H1 (cell line): ENCODE measurements around the gene TXK. TPM values are rescaled to one million over a fixed set of nuclear protein-coding genes. Genes with fewer than 3 reads are reported as not detected.

Source experiments
- CTCF ChIA-PET: fragments of 300-600 bp; sonication (Branson Sonifier 250); formaldehyde crosslinking; loops from one replicate; lab custom pipeline; 2021; ENCODE audit not compliant: partially characterized antibody; lab: Charles Lee
- POLR2A ChIA-PET: fragments of 300-600 bp; sonication (Branson Sonifier 250); formaldehyde crosslinking; loops from one replicate; lab custom pipeline; 2021; ENCODE audit warnings: inconsistent platforms; ENCODE audit not compliant: partially characterized antibody; lab: Charles Lee
- DNase-seq, 2 experiments: peaks; one replicate each; pipeline versions ENCODE4 v3.0.0 to v3.0.0-alpha.2; 2010 to 2022; ENCODE audit warnings: low spot score in 2 of 2, low read depth in 1 of 2, mixed read lengths in 1 of 2
- FAIRE-seq: peaks from 2 replicates; lab custom pipeline; 2011; peaks lifted over from hg19 to GRCh38; lab: Jason Lieb, UNC
- H2AFZ ChIP-seq: 2 replicates; pipeline ENCODE4 v1.8.1; 2012; ENCODE audit warnings: low read length, inconsistent platforms
- H2AK5ac ChIP-seq: 2 replicates; pipeline ENCODE4 v1.6.1; 2013; ENCODE audit warnings: low read depth, low read length
- H2BK120ac ChIP-seq: replicated peaks from 2 replicates; pipeline ENCODE3; 2013; ENCODE audit warnings: low read depth, low read length, inconsistent platforms
- H2BK12ac ChIP-seq: 2 replicates; pipeline ENCODE4 v1.6.1; 2013; ENCODE audit warnings: low read depth, low read length
- H2BK15ac ChIP-seq: 2 replicates; pipeline ENCODE4 v1.6.1; 2013; ENCODE audit warnings: low read length
- H2BK20ac ChIP-seq: 2 replicates; pipeline ENCODE4 v1.6.1; 2013; ENCODE audit warnings: low read length
- H2BK5ac ChIP-seq: 2 replicates; pipeline ENCODE4 v1.6.1; 2013; ENCODE audit warnings: low read depth, low read length
- H3K14ac ChIP-seq: 2 replicates; pipeline ENCODE4 v1.6.1; 2013; ENCODE audit warnings: inconsistent platforms; ENCODE audit not compliant: insufficient read length
- H3K18ac ChIP-seq: 2 replicates; pipeline ENCODE4 v1.6.1; 2013; ENCODE audit warnings: low read length; ENCODE audit errors: extremely low read depth
- H3K23ac ChIP-seq: 2 replicates; pipeline ENCODE4 v1.6.1; 2013; ENCODE audit warnings: inconsistent platforms; ENCODE audit not compliant: insufficient read length
- H3K23me2 ChIP-seq: 2 replicates; pipeline ENCODE4 v1.6.1; 2013; ENCODE audit warnings: low read depth, low read length
- H3K27ac ChIP-seq: 2 replicates; pipeline ENCODE4 v1.6.1; 2011; ENCODE audit warnings: low read depth, low read length, inconsistent platforms
- H3K27me3 ChIP-seq, 4 experiments: replicated peaks in 1 of 4; 1 replicate in 1 of 4; 2 replicates in 3 of 4; pipeline versions ENCODE4 v1.6.1 to v1.8.1; 2011 to 2013; ENCODE audit warnings: low read length in 3 of 4, mild to moderate bottlenecking in 3 of 4, inconsistent platforms in 2 of 4, mixed read lengths in 2 of 4, moderate library complexity in 1 of 4; ENCODE audit not compliant: control insufficient read depth in 3 of 4, insufficient read depth in 3 of 4; ENCODE audit errors: extremely low read depth in 1 of 4
- H3K36me3 ChIP-seq, 4 experiments: 2 replicates each; pipeline versions ENCODE4 v1.6.1 to v1.8.1; 2011 to 2013; ENCODE audit warnings: mild to moderate bottlenecking in 4 of 4, low read length in 3 of 4, moderate library complexity in 2 of 4, control low read depth in 1 of 4, inconsistent platforms in 1 of 4; ENCODE audit not compliant: insufficient read depth in 4 of 4, control insufficient read depth in 2 of 4
- H3K4ac ChIP-seq: replicated peaks from 2 replicates; pipeline ENCODE3; 2013; ENCODE audit warnings: low read length, low read depth, mixed read lengths, inconsistent platforms; ENCODE audit not compliant: insufficient read length
- H3K4me1 ChIP-seq, 4 experiments: replicated peaks in 1 of 4; 1 replicate in 1 of 4; 2 replicates in 3 of 4; pipeline versions ENCODE4 v1.6.1 to v1.8.1; 2011 to 2013; ENCODE audit warnings: low read length in 3 of 4, inconsistent platforms in 2 of 4, mixed read lengths in 1 of 4; ENCODE audit not compliant: insufficient read depth in 4 of 4, control insufficient read depth in 3 of 4
- H3K4me2 ChIP-seq, 2 experiments: 2 replicates each; pipeline versions ENCODE4 v1.6.1 to v1.8.1; 2011 to 2013; ENCODE audit warnings: low read depth in 2 of 2, low read length in 2 of 2, control low read depth in 1 of 2, inconsistent platforms in 1 of 2, mild to moderate bottlenecking in 1 of 2; ENCODE audit not compliant: insufficient read depth in 1 of 2
- H3K4me3 ChIP-seq, 4 experiments: fragments of 200-600, 300-600 bp in 1 of 4; sonication (generic), shearing (Covaris generic), sonication (Bioruptor Twin) in 1 of 4; 2 replicates each; pipeline versions ENCODE4 v1.5.1 to v1.8.1; 2011 to 2016; ENCODE audit warnings: low read length in 4 of 4, low read depth in 3 of 4, control low read depth in 2 of 4, inconsistent platforms in 2 of 4, mild to moderate bottlenecking in 2 of 4, mixed read lengths in 1 of 4, moderate library complexity in 1 of 4; ENCODE audit not compliant: insufficient read depth in 2 of 4; ENCODE audit errors: extremely low read depth in 1 of 4
- H3K56ac ChIP-seq: replicated peaks from 2 replicates; pipeline ENCODE3; 2013; ENCODE audit warnings: low read depth, mild to moderate bottlenecking, mixed read lengths, low read length, inconsistent platforms; ENCODE audit not compliant: insufficient read length
- H3K79me1 ChIP-seq: 2 replicates; pipeline ENCODE4 v1.6.1; 2013; ENCODE audit warnings: low read depth, low read length, control low read depth
- H3K79me2 ChIP-seq, 2 experiments: 2 replicates each; pipeline versions ENCODE4 v1.6.1 to v1.8.1; 2012 to 2013; ENCODE audit warnings: low read length in 2 of 2, mild to moderate bottlenecking in 2 of 2, inconsistent platforms in 1 of 2; ENCODE audit not compliant: insufficient read depth in 2 of 2, control insufficient read depth in 1 of 2
- H3K9ac ChIP-seq, 4 experiments: replicated peaks in 1 of 4; 1 replicate in 1 of 4; 2 replicates in 3 of 4; pipeline versions ENCODE4 v1.6.1 to v1.8.1; 2011 to 2013; ENCODE audit warnings: low read depth in 3 of 4, low read length in 3 of 4, control low read depth in 2 of 4, mild to moderate bottlenecking in 2 of 4, moderate library complexity in 2 of 4, inconsistent platforms in 1 of 4; ENCODE audit errors: extremely low read depth in 1 of 4
- H3K9me3 ChIP-seq, 2 experiments: 2 replicates each; pipeline versions ENCODE4 v1.6.1 to v1.8.1; 2012 to 2013; ENCODE audit warnings: mild to moderate bottlenecking in 2 of 2, moderate library complexity in 2 of 2, control low read depth in 1 of 2, inconsistent platforms in 1 of 2, low read depth in 1 of 2, low read length in 1 of 2, mixed read lengths in 1 of 2; ENCODE audit not compliant: insufficient read depth in 2 of 2
- H4K20me1 ChIP-seq, 2 experiments: replicated peaks in 1 of 2; 2 replicates each; pipeline versions ENCODE3 to v1.8.1; 2011 to 2013; ENCODE audit warnings: inconsistent platforms in 2 of 2, low read length in 2 of 2, mild to moderate bottlenecking in 1 of 2; ENCODE audit not compliant: insufficient read depth in 2 of 2, control insufficient read depth in 1 of 2
- H4K5ac ChIP-seq: 2 replicates; pipeline ENCODE4 v1.6.1; 2013; ENCODE audit warnings: low read length, low read depth, mixed read lengths, inconsistent platforms; ENCODE audit not compliant: insufficient read length
- H4K8ac ChIP-seq: 2 replicates; pipeline ENCODE4 v1.8.0; 2013; ENCODE audit warnings: mild to moderate bottlenecking, moderate library complexity, low read length, inconsistent platforms; ENCODE audit not compliant: insufficient read depth; ENCODE audit errors: extremely low read depth
- H4K91ac ChIP-seq: replicated peaks from 2 replicates; pipeline ENCODE3; 2013; ENCODE audit warnings: low read length, mixed read lengths, inconsistent platforms; ENCODE audit not compliant: insufficient read length
- JUN ChIP-seq: IDR thresholded peaks from 2 replicates; pipeline ENCODE4 v1.6.1; 2011; ENCODE audit warnings: low read depth, mild to moderate bottlenecking, improper control_type of control experiment, low read length
- JUND ChIP-seq: IDR thresholded peaks from 2 replicates; pipeline ENCODE4 v1.6.1; 2011; ENCODE audit warnings: mild to moderate bottlenecking, improper control_type of control experiment, low read length
- MAX ChIP-seq: IDR thresholded peaks from 2 replicates; pipeline ENCODE4 v1.6.1; 2012; ENCODE audit warnings: inconsistent platforms
- TBP ChIP-seq: IDR thresholded peaks from 2 replicates; pipeline ENCODE4 v1.6.1; 2011; ENCODE audit warnings: low read depth, low read length, improper control_type of control experiment
- WGBS, 2 experiments: shearing (Covaris generic) in 1 of 2; methylation state at CpG; one replicate each; pipeline versions ENCODE4 v1.1.6 to v1.1.7; 2013 to 2015; ENCODE audit warnings: low lambda C conversion rate in 2 of 2, mixed read lengths in 2 of 2, inconsistent platforms in 1 of 2, low coverage in 1 of 2, missing lambda C conversion rate in 1 of 2; ENCODE audit not compliant: insufficient replicate concordance in 2 of 2, insufficient coverage in 1 of 2, insufficient read length in 1 of 2; ENCODE audit errors: extremely low coverage in 1 of 2, missing lambda C conversion rate in 1 of 2; 5-methylcytosine and 5-hydroxymethylcytosine counted together
- polyA plus RNA-seq, 7 experiments: library from polyadenylated mRNA; depleted of rRNA in 3 of 7; stranded (reverse) in 5 of 7; unstranded in 2 of 7; fragments of >200 nt in 5 of 7; fragments of 200-250 nt in 2 of 7; gene quantifications; 1 replicate in 5 of 7; 2 replicates in 1 of 7; 4 replicates in 1 of 7; pipeline versions ENCODE4 v1.2.1 to v1.2.3, GENCODE V29; 2011 to 2013; ENCODE audit warnings: missing spikeins in 2 of 7, mixed read lengths in 2 of 7
- total RNA-seq: library from RNA; stranded (reverse); fragmentation: NEBNext Ultra II Directional; extraction: Animal tissue kit (Norgen Biotek cat#: 25700); gene quantifications from 2 replicates; pipeline ENCODE4 v1.2.1, GENCODE V29; 2021

TXK gene
- total and polyA plus RNA-seq, 2 of the 8 experiments (the other 6 are each of a cell fraction or from before 2014, with no cell fraction given) = not detected

GRCh38 chr4:48093991-48094416 is 40.0 kb downstream of the TXK start:
- Histone ChIP-seq H2BK20ac (no peak overlapping the region), H2BK12ac (no peak overlapping the region), H3K14ac (no peak overlapping the region), H2BK120ac (no peak overlapping the region), H3K79me1 (no peaks in the 10 kb centered on the region), H2AFZ (no peak overlapping the region), H3K4ac (no peak overlapping the region), H3K36me3 (no peaks in the 10 kb centered on the region), H3K18ac (no peak overlapping the region), H3K56ac (no peak overlapping the region), H2AK5ac (no peak overlapping the region), H4K91ac (no peak overlapping the region), H3K4me2 (no peak overlapping the region), H3K23me2 (no peaks in the 10 kb centered on the region), H4K8ac (no peak overlapping the region), H3K4me3 (no peak overlapping the region), H3K23ac (no peak overlapping the region), H3K79me2 (no peaks in the 10 kb centered on the region), H3K9ac (no peak overlapping the region), H4K5ac (no peak overlapping the region), H2BK15ac (no peak overlapping the region), H3K27ac (no peak overlapping the region), H4K20me1 (no peaks in the 10 kb centered on the region), H3K4me1 (no peaks in the 10 kb centered on the region), H2BK5ac (no peak overlapping the region), H3K9me3 (no peaks in the 10 kb centered on the region), H3K27me3 (no peaks in the 10 kb centered on the region)
- ChIA-PET CTCF (interaction anchor here (1.0 to 6.0 kb wide), 3 partner anchors 15 to 58 kb away, joined by 3 to 28 read pairs (median 5); no protein-coding TSS in a partner anchor), POLR2A (no interaction called here)
- WGBS, 2 experiments = 79% methylated on average over 3 of the region's 3 CpGs; no CpG with 5 or more reads in 1 of the 2 experiments
- DNase-seq (peak in 1 of 2 experiments; percentile 15), FAIRE-seq (no peak)
- TF ChIP-seq JUN (no peak), MAX (no peak), TBP (no peak), JUND (peak; percentile 73; the same call in 1 of the 2 replicates)
